UCSD-AML1 (cell line): ENCODE measurements around the gene HMX3.

ENCODE experiments used
- DNase-seq: peaks from one replicate; lab custom pipeline; 2025; ENCODE audit not compliant: unreplicated experiment; lab: John Stamatoyannopoulos, UW

The HMX3 gene

GRCh38 chr10:123135415-123136141 is at the start of gene HMX3:
TSS of gene HMX3 (plus strand) at chr10:123135970. CDS start at chr10:123136051, 81 bp downstream.
- DNase-seq = peak; percentile 43

- no peak for DNase-seq
Observed at GRCh38 chr10:123086281-123086680, 49.5 kb upstream of the HMX3 start.

GRCh38 chr10:123087348-123087747 is 48.4 kb upstream of the HMX3 start:
- no peak for DNase-seq

GRCh38 chr10:123087786-123088185 is 48.0 kb upstream of the HMX3 start:
- no peak for DNase-seq

GRCh38 chr10:123092635-123093414 is 42.9 kb upstream of the HMX3 start:
- no peak for DNase-seq

GRCh38 chr10:123093489-123093888 is 42.3 kb upstream of the HMX3 start:
- DNase-seq = no peak

GRCh38 chr10:123096452-123096851 is 39.3 kb upstream of the HMX3 start:
- no peak for DNase-seq

GRCh38 chr10:123097039-123097438 is 38.7 kb upstream of the HMX3 start:
- no peak for DNase-seq

- DNase-seq = no peak
Observed at GRCh38 chr10:123100030-123100762, 35.6 kb upstream of the HMX3 start.

- DNase-seq = no peak
Observed at GRCh38 chr10:123101872-123102271, 33.9 kb upstream of the HMX3 start.

GRCh38 chr10:123102673-123103072 is 33.1 kb upstream of the HMX3 start:
- no peak for DNase-seq

GRCh38 chr10:123103944-123104343 is 31.8 kb upstream of the HMX3 start:
- no peak for DNase-seq

GRCh38 chr10:123109466-123109865 is 26.3 kb upstream of the HMX3 start:
- no peak for DNase-seq

- no peak for DNase-seq
Observed at GRCh38 chr10:123117644-123118417, 17.9 kb upstream of the HMX3 start.

- DNase-seq = no peak
Observed at GRCh38 chr10:123119081-123119480, 16.7 kb upstream of the HMX3 start.

GRCh38 chr10:123126246-123126645 is 9.5 kb upstream of the HMX3 start:
- no peak for DNase-seq

- no peak for DNase-seq
Observed at GRCh38 chr10:123129618-123130271, 6.0 kb upstream of the HMX3 start.

- DNase-seq = peak; percentile 82
Observed at GRCh38 chr10:123132576-123133477, 2.9 kb upstream of the HMX3 start.

GRCh38 chr10:123133541-123134342 is 2.0 kb upstream of the HMX3 start:
- no peak for DNase-seq
